Trophoblast cell (in vitro differentiated cells and primary cell): ENCODE data around the gene YWHAQ.
"Not testable (repeated sequence)": the region's sequence is repeated elsewhere in the genome, so short reads cannot be mapped to it uniquely, and the experiment has no call there.

Experiments used
- DNase-seq, 2 donors: peaks; one replicate each; pipeline ENCODE4 v3.0.0-alpha.2; 2016
- H2AFZ ChIP-seq: 2 replicates; pipeline ENCODE4 v1.6.1; 2013; ENCODE audit warnings: low read length, moderate library complexity, mild to moderate bottlenecking; ENCODE audit not compliant: insufficient read depth, poor library complexity
- H2AK5ac ChIP-seq: 2 replicates; pipeline ENCODE4 v1.6.1; 2013; ENCODE audit warnings: mild to moderate bottlenecking, low read length
- H2BK120ac ChIP-seq: 2 replicates; pipeline ENCODE4 v1.6.1; 2013; ENCODE audit warnings: low read length, mild to moderate bottlenecking, moderate library complexity; ENCODE audit not compliant: insufficient read depth, poor library complexity
- H2BK12ac ChIP-seq: 2 replicates; pipeline ENCODE4 v1.6.1; 2013; ENCODE audit warnings: mild to moderate bottlenecking, low read length, moderate library complexity
- H2BK5ac ChIP-seq: 2 replicates; pipeline ENCODE4 v1.6.1; 2013; ENCODE audit warnings: low read length, low read depth, moderate library complexity, mild to moderate bottlenecking; ENCODE audit not compliant: poor library complexity
- H3K14ac ChIP-seq: 2 replicates; pipeline ENCODE4 v1.6.1; 2013; ENCODE audit warnings: mild to moderate bottlenecking, low read length
- H3K18ac ChIP-seq: 2 replicates; pipeline ENCODE4 v1.6.1; 2013; ENCODE audit warnings: mild to moderate bottlenecking, low read length
- H3K23ac ChIP-seq: 2 replicates; pipeline ENCODE4 v1.6.1; 2013; ENCODE audit warnings: low read length
- H3K27ac ChIP-seq: 2 replicates; pipeline ENCODE4 v1.5.1; 2013; ENCODE audit warnings: low read depth, mild to moderate bottlenecking, inconsistent platforms, low read length, moderate library complexity
- H3K27me3 ChIP-seq: 2 replicates; pipeline ENCODE4 v1.6.1; 2013; ENCODE audit warnings: inconsistent platforms, mild to moderate bottlenecking, low read length, moderate library complexity; ENCODE audit not compliant: insufficient read depth
- H3K36me3 ChIP-seq, 2 experiments: 1 replicate in 1 of 2; 2 replicates in 1 of 2; pipeline ENCODE4 v1.6.1; 2013; ENCODE audit warnings: low read length in 2 of 2, mild to moderate bottlenecking in 2 of 2, moderate library complexity in 1 of 2; ENCODE audit not compliant: insufficient read depth in 2 of 2, control insufficient read depth in 1 of 2
- H3K4ac ChIP-seq: 2 replicates; pipeline ENCODE4 v1.6.1; 2013; ENCODE audit warnings: low read depth, mild to moderate bottlenecking, low read length, moderate library complexity
- H3K4me1 ChIP-seq, 2 experiments: 1 replicate in 1 of 2; 2 replicates in 1 of 2; pipeline ENCODE4 v1.6.1; 2013; ENCODE audit warnings: low read length in 2 of 2, mild to moderate bottlenecking in 2 of 2, moderate library complexity in 1 of 2; ENCODE audit not compliant: insufficient read depth in 2 of 2, control insufficient read depth in 1 of 2
- H3K4me2 ChIP-seq: 2 replicates; pipeline ENCODE4 v1.6.1; 2013; ENCODE audit warnings: inconsistent platforms, mild to moderate bottlenecking, low read length, moderate library complexity
- H3K4me3 ChIP-seq: 2 replicates; pipeline ENCODE4 v1.5.1; 2013; ENCODE audit warnings: mild to moderate bottlenecking, low read depth, low read length, inconsistent platforms
- H3K79me1 ChIP-seq: one replicate; pipeline ENCODE4 v1.6.1; 2013; ENCODE audit warnings: low read length
- H3K79me2 ChIP-seq: 2 replicates; pipeline ENCODE4 v1.6.1; 2013; ENCODE audit warnings: low read length, mild to moderate bottlenecking; ENCODE audit not compliant: control insufficient read depth, insufficient read depth, poor library complexity
- H3K9ac ChIP-seq: 2 replicates; pipeline ENCODE4 v1.6.1; 2013; ENCODE audit warnings: mild to moderate bottlenecking, low read length
- H3K9me3 ChIP-seq: 2 replicates; pipeline ENCODE4 v1.6.1; 2013; ENCODE audit warnings: low read depth, mild to moderate bottlenecking, control low read depth, inconsistent platforms, low read length; ENCODE audit not compliant: insufficient read depth
- H4K12ac ChIP-seq: 2 replicates; pipeline ENCODE4 v1.6.1; 2013; ENCODE audit warnings: low read depth, mild to moderate bottlenecking, low read length, moderate library complexity
- H4K8ac ChIP-seq: 2 replicates; pipeline ENCODE4 v1.6.1; 2013; ENCODE audit warnings: low read depth, mild to moderate bottlenecking, low read length, moderate library complexity
- H4K91ac ChIP-seq: one replicate; pipeline ENCODE4 v1.6.1; 2013; ENCODE audit warnings: low read depth, mild to moderate bottlenecking, low read length, moderate library complexity
- WGBS: extraction: QIAGEN DNeasy Blood & Tissue Kit; methylation state at CpG from one replicate; pipeline ENCODE4 v1.1.7; 2013; ENCODE audit warnings: missing lambda C conversion rate; ENCODE audit not compliant: insufficient read length, insufficient coverage; ENCODE audit errors: extremely low coverage; 5-methylcytosine and 5-hydroxymethylcytosine counted together

YWHAQ gene

GRCh38 chr2:9599430-9599829 lies 31.4 kb downstream of the YWHAQ start:
- Histone ChIP-seq H3K4me2 (no peak overlapping the region), H2BK5ac (no peak overlapping the region), H3K9me3 (no peaks in the 10 kb centered on the region), H3K79me2 (peaks cover 11% of the 10 kb centered on the region), H2AK5ac (no peak overlapping the region), H3K18ac (no peak overlapping the region), H3K79me1 (no peaks in the 10 kb centered on the region), H3K36me3 (peaks cover 12% of the 10 kb centered on the region in 2 experiments), H4K12ac (no peak overlapping the region), H3K9ac (no peak overlapping the region), H3K4ac (no peak overlapping the region), H2BK12ac (no peak overlapping the region), H3K4me1 (peaks cover 0 to 4% of the 10 kb centered on the region in 2 experiments), H2AFZ (no peak overlapping the region), H3K14ac (no peak overlapping the region), H2BK120ac (no peak overlapping the region), H3K27me3 (no peaks in the 10 kb centered on the region), H4K8ac (no peak overlapping the region), H3K23ac (no peak overlapping the region), H3K27ac (no peak overlapping the region), H3K4me3 (no peak overlapping the region), H4K91ac (no peak overlapping the region)
- no peak for DNase-seq
- no CpG with 5 or more reads among the region's 1 CpG for WGBS

GRCh38 chr2:9596621-9597311 lies 34.0 kb downstream of the YWHAQ start:
- Histone ChIP-seq H4K12ac (no peak overlapping the region), H2BK120ac (no peak overlapping the region), H3K27me3 (no peaks in the 10 kb centered on the region), H4K8ac (no peak overlapping the region), H2BK12ac (no peak overlapping the region), H3K9ac (no peak overlapping the region), H3K18ac (peak overlapping the region; percentile 71), H3K4me3 (no peak overlapping the region), H3K9me3 (no peaks in the 10 kb centered on the region), H3K14ac (no peak overlapping the region), H3K79me1 (no peaks in the 10 kb centered on the region), H4K91ac (no peak overlapping the region), H3K4me2 (no peak overlapping the region), H3K4me1 (peaks cover 0 to 4% of the 10 kb centered on the region in 2 experiments), H2AFZ (no peak overlapping the region), H2BK5ac (no peak overlapping the region), H2AK5ac (no peak overlapping the region), H3K27ac (no peak overlapping the region), H3K23ac (no peak overlapping the region), H3K4ac (peak overlapping the region; percentile 97), H3K79me2 (peaks cover 9% of the 10 kb centered on the region), H3K36me3 (peaks cover 13 to 14% of the 10 kb centered on the region in 2 experiments)
- WGBS = no CpG with 5 or more reads among the region's 10 CpGs
- DNase-seq = no peak

GRCh38 chr2:9595746-9596145 lies 35.1 kb downstream of the YWHAQ start:
- peaks cover 6% of the 10 kb centered on the region for H3K79me2 ChIP-seq
- H3K4ac ChIP-seq = no peak overlapping the region
- no peak overlapping the region for H4K12ac ChIP-seq
- no peak overlapping the region for H4K91ac ChIP-seq
- H3K9me3 ChIP-seq = no peaks in the 10 kb centered on the region
- H2BK120ac ChIP-seq = no peak overlapping the region
- no peak overlapping the region for H3K14ac ChIP-seq
- no peaks in the 10 kb centered on the region for H3K27me3 ChIP-seq
- WGBS = no CpG with 5 or more reads among the region's 2 CpGs
- no peak overlapping the region for H2AFZ ChIP-seq
- H3K36me3 ChIP-seq = peaks cover 9 to 12% of the 10 kb centered on the region in 2 experiments
- no peak overlapping the region for H3K18ac ChIP-seq
- DNase-seq = no peak
- peaks cover 0 to 4% of the 10 kb centered on the region in 2 experiments for H3K4me1 ChIP-seq
- no peak overlapping the region for H3K9ac ChIP-seq
- no peak overlapping the region for H2AK5ac ChIP-seq
- H3K27ac ChIP-seq = no peak overlapping the region
- H2BK5ac ChIP-seq = no peak overlapping the region
- no peak overlapping the region for H3K23ac ChIP-seq
- H4K8ac ChIP-seq = no peak overlapping the region
- H3K4me2 ChIP-seq = no peak overlapping the region
- no peak overlapping the region for H2BK12ac ChIP-seq
- no peaks in the 10 kb centered on the region for H3K79me1 ChIP-seq
- H3K4me3 ChIP-seq = no peak overlapping the region

- H3K4ac ChIP-seq = peak overlapping the region; percentile 62
- H2BK12ac ChIP-seq, H3K14ac ChIP-seq, H3K4me2 ChIP-seq, H3K9ac ChIP-seq, H3K79me2 ChIP-seq, H3K79me1 ChIP-seq, H2AK5ac ChIP-seq, H4K12ac ChIP-seq, H3K4me1 ChIP-seq, H2BK5ac ChIP-seq, H4K91ac ChIP-seq, H2AFZ ChIP-seq, H2BK120ac ChIP-seq, H3K9me3 ChIP-seq, H3K4me3 ChIP-seq, H3K27ac ChIP-seq, H3K36me3 ChIP-seq, H3K23ac ChIP-seq, H3K18ac ChIP-seq, H3K27me3 ChIP-seq, H4K8ac ChIP-seq: not testable (repeated sequence)
- no CpG with 5 or more reads among the region's 6 CpGs for WGBS
- peak; percentile 21 to 46 for DNase-seq
These were observed 35.5 kb downstream of the YWHAQ start for GRCh38 chr2:9595256-9595655.
